BLaER1 treated with 17β-estradiol and CSF1 and Interleukin-3, amounts not matched to agents 10 nM and 100 nM (cell line): Measurements from ENCODE around the gene HPSE2.

ENCODE experiments used
- H3K27ac ChIP-seq, 11 experiments: shearing (Covaris generic); formaldehyde crosslinking; 2 replicates each; pipeline ENCODE4 v1.8.1; 2022
- H3K27me3 ChIP-seq, 11 experiments: shearing (Covaris generic); formaldehyde crosslinking; 2 replicates each; pipeline ENCODE4 v1.8.1; 2022
- H3K36me3 ChIP-seq, 11 experiments: shearing (Covaris generic); formaldehyde crosslinking; 2 replicates each; pipeline ENCODE4 v1.8.1; 2022
- H3K4me1 ChIP-seq, 10 experiments: shearing (Covaris generic); formaldehyde crosslinking; 2 replicates each; pipeline ENCODE4 v1.8.1; 2022
- H3K4me2 ChIP-seq, 11 experiments: shearing (Covaris generic); formaldehyde crosslinking; 2 replicates each; pipeline ENCODE4 v1.8.1; 2022
- H3K4me3 ChIP-seq, 10 experiments: shearing (Covaris generic); formaldehyde crosslinking; 2 replicates each; pipeline ENCODE4 v1.8.1; 2022
- H3K9ac ChIP-seq, 11 experiments: shearing (Covaris generic); formaldehyde crosslinking; 2 replicates each; pipeline ENCODE4 v1.8.1; 2022
- H3K9me3 ChIP-seq, 11 experiments: shearing (Covaris generic); formaldehyde crosslinking; replicated peaks in 1 of 11; 2 replicates each; pipeline ENCODE4 v1.8.1; 2022
- H4K20me1 ChIP-seq, 11 experiments: shearing (Covaris generic); formaldehyde crosslinking; 2 replicates each; pipeline ENCODE4 v1.8.1; 2022
- Cebpa-rat ChIP-seq, 11 experiments: shearing (Covaris generic); IDR thresholded peaks; 2 replicates each; pipeline ENCODE4 v1.8.1; 2022

The HPSE2 gene

DNA sequence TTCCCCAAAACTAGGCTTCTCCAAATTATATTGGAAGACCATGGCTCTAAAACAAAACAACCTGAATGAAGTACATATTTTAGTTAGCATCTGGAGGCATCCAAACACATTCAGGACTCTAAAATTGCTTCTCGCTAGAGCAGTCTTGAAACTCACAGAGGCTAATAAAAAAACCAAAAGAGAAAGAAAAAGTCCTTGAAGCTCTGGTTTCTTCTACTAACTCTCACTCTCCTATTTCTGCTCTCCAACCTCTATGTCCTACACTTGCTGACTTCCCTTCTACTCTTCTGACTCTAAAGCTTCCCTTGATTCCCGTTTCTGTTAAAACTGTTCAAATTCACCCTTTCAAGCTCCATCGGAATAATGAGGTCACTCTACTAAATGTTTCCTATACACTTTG, 418.3 kb downstream of the HPSE2 start:
- Histone ChIP-seq H4K20me1 (no peaks in the 10 kb centered on the region), H3K4me2 (no peak overlapping the region), H3K4me3 (no peak overlapping the region), H3K9ac (no peak overlapping the region), H3K4me1 (no peaks in the 10 kb centered on the region), H3K27me3 (no peaks in the 10 kb centered on the region), H3K9me3 (no peaks in the 10 kb centered on the region), H3K36me3 (no peaks in the 10 kb centered on the region), H3K27ac (no peak overlapping the region)
- no peak for TF ChIP-seq Cebpa-rat (IDR thresholded peaks at IDR 0.05)

GRCh38 chr10:98815039-98815885, 420.4 kb downstream of the HPSE2 start:
- H3K36me3 ChIP-seq = no peaks in the 10 kb centered on the region
- H3K4me1 ChIP-seq = no peaks in the 10 kb centered on the region
- H3K27me3 ChIP-seq = no peaks in the 10 kb centered on the region
- no peak for TF ChIP-seq Cebpa-rat (IDR thresholded peaks at IDR 0.05)
- H3K27ac ChIP-seq = no peak overlapping the region
- H3K9me3 ChIP-seq = no peaks in the 10 kb centered on the region
- H3K4me3 ChIP-seq = no peak overlapping the region
- H3K4me2 ChIP-seq = no peak overlapping the region
- no peaks in the 10 kb centered on the region for H4K20me1 ChIP-seq
- H3K9ac ChIP-seq = no peak overlapping the region

GRCh38 chr10:98814470-98814869, 421.2 kb downstream of the HPSE2 start:
- Histone ChIP-seq H3K4me3 (no peak overlapping the region), H3K27ac (no peak overlapping the region)

GRCh38 chr10:98808282-98808892, 427.3 kb downstream of the HPSE2 start:
- Histone ChIP-seq H4K20me1 (no peaks in the 10 kb centered on the region), H3K9ac (no peak overlapping the region), H3K27me3 (no peaks in the 10 kb centered on the region), H3K4me2 (no peak overlapping the region), H3K4me3 (no peak overlapping the region), H3K36me3 (no peaks in the 10 kb centered on the region), H3K9me3 (no peaks in the 10 kb centered on the region), H3K4me1 (no peaks in the 10 kb centered on the region), H3K27ac (no peak overlapping the region)
- no peak for TF ChIP-seq Cebpa-rat (IDR thresholded peaks at IDR 0.05)

More at GRCh38 chr10:98814470-98814869, 421.2 kb downstream of the HPSE2 start:
- Histone ChIP-seq H3K4me2 (no peak overlapping the region), H3K36me3 (no peaks in the 10 kb centered on the region), H3K27me3 (no peaks in the 10 kb centered on the region), H3K4me1 (no peaks in the 10 kb centered on the region), H4K20me1 (no peaks in the 10 kb centered on the region), H3K9ac (no peak overlapping the region), H3K9me3 (no peaks in the 10 kb centered on the region)
- no peak for TF ChIP-seq Cebpa-rat (IDR thresholded peaks at IDR 0.05)

DNA sequence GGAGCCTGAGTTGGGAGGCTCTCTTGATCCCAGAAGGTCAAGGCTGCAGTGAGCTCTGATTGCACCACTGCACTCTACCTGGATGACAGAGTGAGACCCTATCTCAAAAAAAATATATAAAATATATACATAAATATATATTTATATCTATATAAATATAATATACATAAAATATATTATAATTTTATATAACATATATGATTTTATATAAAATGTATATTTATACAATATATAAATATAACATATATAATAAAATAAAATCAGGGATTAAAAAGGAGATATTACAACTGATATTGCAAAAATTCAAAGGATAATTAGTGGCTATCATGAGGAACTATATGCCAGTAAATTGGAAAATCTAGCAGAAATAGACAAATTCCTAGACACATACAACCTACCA, 435.4 kb downstream of the HPSE2 start:
- no peaks in the 10 kb centered on the region for H3K4me1 ChIP-seq
- H3K4me3 ChIP-seq = no peak overlapping the region
- no peak for TF ChIP-seq Cebpa-rat (IDR thresholded peaks at IDR 0.05)
- H3K4me2 ChIP-seq = no peak overlapping the region
- peaks cover 0 to 4% (median 0%) of the 10 kb centered on the region in 11 experiments; a peak in 3 of 22 replicates for H3K9me3 ChIP-seq
- no peak overlapping the region for H3K9ac ChIP-seq
- H3K27me3 ChIP-seq = no peaks in the 10 kb centered on the region
- H3K36me3 ChIP-seq = no peaks in the 10 kb centered on the region
- no peaks in the 10 kb centered on the region for H4K20me1 ChIP-seq
- no peak overlapping the region for H3K27ac ChIP-seq

DNA sequence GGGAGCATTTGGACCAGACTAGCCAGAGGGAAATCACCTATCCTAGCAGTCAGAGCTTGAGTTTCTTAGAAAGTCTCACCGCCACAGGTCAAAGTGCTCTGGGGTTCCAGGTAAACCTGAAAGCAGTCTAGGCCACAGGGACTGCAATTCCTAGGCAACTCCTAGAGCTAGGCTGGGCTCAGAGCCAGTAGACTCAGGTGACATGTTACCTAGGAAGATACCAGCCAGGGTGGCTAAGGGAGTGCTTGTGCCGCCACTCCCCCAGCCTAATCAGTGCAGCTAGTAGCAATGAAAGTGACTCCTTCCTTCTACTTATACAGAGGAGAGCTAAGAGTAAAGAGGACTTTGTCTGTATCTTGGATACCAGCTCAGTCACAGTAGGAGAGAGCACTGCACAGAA, 440.2 kb downstream of the HPSE2 start:
- H3K27me3 ChIP-seq = no peaks in the 10 kb centered on the region
- no peak overlapping the region for H3K4me2 ChIP-seq
- no peak overlapping the region for H3K4me3 ChIP-seq
- no peak overlapping the region for H3K9ac ChIP-seq
- no peak for TF ChIP-seq Cebpa-rat (IDR thresholded peaks at IDR 0.05)
- no peaks in the 10 kb centered on the region for H3K36me3 ChIP-seq
- peaks cover 0 to 4% (median 0%) of the 10 kb centered on the region in 11 experiments; a peak in 1 of 22 replicates for H3K9me3 ChIP-seq
- no peak overlapping the region for H3K27ac ChIP-seq
- no peaks in the 10 kb centered on the region for H4K20me1 ChIP-seq
- no peaks in the 10 kb centered on the region for H3K4me1 ChIP-seq

GRCh38 chr10:98790817-98791216, 444.8 kb downstream of the HPSE2 start:
- no peak for TF ChIP-seq Cebpa-rat (IDR thresholded peaks at IDR 0.05)
- H4K20me1 ChIP-seq = no peaks in the 10 kb centered on the region
- H3K9me3 ChIP-seq = no peaks in the 10 kb centered on the region
- H3K27me3 ChIP-seq = no peaks in the 10 kb centered on the region
- no peak overlapping the region for H3K4me3 ChIP-seq
- no peak overlapping the region for H3K4me2 ChIP-seq
- no peak overlapping the region for H3K9ac ChIP-seq
- H3K27ac ChIP-seq = no peak overlapping the region
- no peaks in the 10 kb centered on the region for H3K36me3 ChIP-seq
- H3K4me1 ChIP-seq = no peaks in the 10 kb centered on the region

DNA sequence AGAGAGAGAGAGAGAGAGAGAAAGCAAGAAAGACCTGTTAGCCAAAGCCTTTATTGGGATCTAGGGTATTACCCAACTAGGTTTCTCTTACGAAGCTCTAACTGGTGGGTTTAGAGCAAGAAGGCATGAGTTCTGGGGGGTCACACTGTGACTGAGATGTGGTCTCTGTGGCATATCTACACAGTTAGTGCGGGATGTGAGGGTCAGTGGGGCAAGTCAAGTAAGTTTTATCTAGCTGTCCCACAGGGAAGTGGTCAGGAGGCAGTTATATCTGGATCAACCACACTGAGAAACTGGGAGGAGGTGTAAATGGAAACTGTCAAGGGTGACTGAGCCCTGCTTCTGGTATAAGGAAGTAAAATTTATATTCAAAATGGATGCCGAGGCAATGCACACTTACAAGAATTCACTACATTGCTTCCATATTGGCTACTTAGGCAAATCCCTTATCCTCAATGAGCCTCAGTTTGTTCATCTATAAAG, 457.3 kb downstream of the HPSE2 start:
- H3K4me3 ChIP-seq = no peak overlapping the region
- H3K36me3 ChIP-seq = no peaks in the 10 kb centered on the region
- peak overlapping the region in 4 of 11 experiments; percentile 30 to 56 (median 35); a peak in 6 of 22 replicates for H3K27ac ChIP-seq
- H3K27me3 ChIP-seq = no peaks in the 10 kb centered on the region
- H4K20me1 ChIP-seq = no peaks in the 10 kb centered on the region
- H3K9ac ChIP-seq = no peak overlapping the region
- H3K4me1 ChIP-seq = peaks cover 12 to 27% (median 18%) of the 10 kb centered on the region in 10 experiments
- peak overlapping the region; percentile 11 to 66 (median 45); a peak in 20 of 22 replicates for H3K4me2 ChIP-seq
- TF ChIP-seq Cebpa-rat (IDR thresholded peaks at IDR 0.05) = no peak
- no peaks in the 10 kb centered on the region for H3K9me3 ChIP-seq

- Histone ChIP-seq H3K36me3 (no peaks in the 10 kb centered on the region), H3K9ac (no peak overlapping the region), H3K27ac (no peak overlapping the region), H4K20me1 (no peaks in the 10 kb centered on the region), H3K4me2 (no peak overlapping the region), H3K4me1 (no peaks in the 10 kb centered on the region; a peak in 1 of 20 replicates), H3K4me3 (no peak overlapping the region), H3K27me3 (no peaks in the 10 kb centered on the region), H3K9me3 (peaks cover 2 to 4% (median 3%) of the 10 kb centered on the region in 11 experiments; a peak in 16 of 22 replicates)
- TF ChIP-seq Cebpa-rat (IDR thresholded peaks at IDR 0.05) = no peak
Measured at GRCh38 chr10:98758463-98758862, 477.2 kb downstream of the HPSE2 start.
